ENCODE measurements around the gene CXADR. TPM values are rescaled to one million over a fixed set of nuclear protein-coding genes. Genes with fewer than 3 reads are reported as not detected.

Gene CXADR
- total and polyA plus RNA-seq, 9 of the 15 experiments (the other 6 are each of a cell fraction or from before 2014, with no cell fraction given): 0.01 to 0.41 (median 0.14) TPM

DNA sequence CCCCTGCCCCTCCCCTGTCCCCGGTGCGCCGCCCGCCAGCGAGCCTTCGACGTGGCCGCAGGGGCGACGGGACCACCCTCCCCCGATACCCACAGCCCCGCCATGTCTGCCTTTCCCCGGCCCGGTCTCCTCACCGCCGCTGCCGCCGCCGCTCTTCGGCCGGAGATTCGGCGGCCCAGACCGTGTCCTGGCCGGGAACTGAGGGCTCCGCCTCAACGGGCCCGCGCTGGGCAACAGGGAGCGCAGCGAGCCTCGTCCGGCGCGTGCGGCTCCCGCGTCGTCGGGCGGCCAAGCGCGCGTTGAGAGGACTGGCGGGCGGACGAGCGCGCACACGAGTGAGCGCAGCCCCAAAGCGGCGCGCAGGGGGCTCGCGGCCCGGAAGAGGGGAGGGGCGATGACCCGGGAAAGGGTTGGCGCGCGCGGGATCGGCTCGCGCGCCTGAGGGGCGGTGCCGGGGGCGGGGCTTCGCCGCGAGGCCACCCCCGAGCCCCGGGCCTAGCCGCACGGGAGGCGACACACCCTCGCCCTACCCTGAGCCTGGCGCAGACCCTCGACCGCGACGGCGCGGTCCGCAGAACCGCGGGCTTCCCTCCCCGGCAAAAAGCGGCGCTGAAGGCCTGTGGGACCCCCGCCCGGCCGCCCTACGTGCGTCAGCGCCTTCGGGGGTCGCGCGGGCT is 99.9 kb downstream of the CXADR start, which contains the start of gene BTG3 (continued):
- TF ChIP-seq, protein P1, sequence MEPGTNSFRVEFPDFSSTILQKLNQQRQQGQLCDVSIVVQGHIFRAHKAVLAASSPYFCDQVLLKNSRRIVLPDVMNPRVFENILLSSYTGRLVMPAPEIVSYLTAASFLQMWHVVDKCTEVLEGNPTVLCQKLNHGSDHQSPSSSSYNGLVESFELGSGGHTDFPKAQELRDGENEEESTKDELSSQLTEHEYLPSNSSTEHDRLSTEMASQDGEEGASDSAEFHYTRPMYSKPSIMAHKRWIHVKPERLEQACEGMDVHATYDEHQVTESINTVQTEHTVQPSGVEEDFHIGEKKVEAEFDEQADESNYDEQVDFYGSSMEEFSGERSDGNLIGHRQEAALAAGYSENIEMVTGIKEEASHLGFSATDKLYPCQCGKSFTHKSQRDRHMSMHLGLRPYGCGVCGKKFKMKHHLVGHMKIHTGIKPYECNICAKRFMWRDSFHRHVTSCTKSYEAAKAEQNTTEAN (CRISPR knock-in tag; IDR thresholded peaks at IDR 0.05): peak; percentile 48; the same call in 1 of the 2 replicates
- TF ChIP-seq, protein P2, sequence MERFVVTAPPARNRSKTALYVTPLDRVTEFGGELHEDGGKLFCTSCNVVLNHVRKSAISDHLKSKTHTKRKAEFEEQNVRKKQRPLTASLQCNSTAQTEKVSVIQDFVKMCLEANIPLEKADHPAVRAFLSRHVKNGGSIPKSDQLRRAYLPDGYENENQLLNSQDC (CRISPR knock-in tag; IDR thresholded peaks at IDR 0.05): peak; percentile 37; the same call in 1 of the 2 replicates
- TF ChIP-seq PRPF4 (IDR thresholded peaks at IDR 0.05; ENCODE audit: insufficient read depth, low read depth, low read length, poor library complexity, severe bottlenecking) (peak; percentile 66), CBX1 (IDR thresholded peaks at IDR 0.05; ENCODE audit: low read depth) (peak; percentile 88), GATAD2B (IDR thresholded peaks at IDR 0.05; ENCODE audit: borderline replicate concordance) (peak; percentile 64; the same call in 1 of the 2 replicates), POLR2B (IDR thresholded peaks at IDR 0.05; ENCODE audit: low read depth, partially characterized antibody) (peak; percentile 54), FOXP1 (CRISPR knock-in tag; IDR thresholded peaks at IDR 0.05) (peak; percentile 55; the same call in 1 of the 2 replicates), SAFB (IDR thresholded peaks at IDR 0.05; ENCODE audit: borderline replicate concordance, low read depth, low read length) (peak; percentile 80), LARP7 (IDR thresholded peaks at IDR 0.05) (no peak), CTBP1 (IDR thresholded peaks at IDR 0.05; ENCODE audit: borderline replicate concordance) (peak; percentile 97), ZNF583 (CRISPR knock-in tag; IDR thresholded peaks at IDR 0.05) (0 out of 2 replicates have a peak, but pooled peaks have one; percentile 18), RBBP5 (IDR thresholded peaks at IDR 0.05; ENCODE audit: borderline replicate concordance, insufficient read depth, low read length, poor library complexity, severe bottlenecking) (peak; percentile 72), ZNF143 (CRISPR knock-in tag; IDR thresholded peaks at IDR 0.05) (no peak), SOX6 (IDR thresholded peaks at IDR 0.05) (no peak; the same call in 1 of the 2 replicates), CREB1 (IDR thresholded peaks at IDR 0.05) (peak; percentile 52; the same call in 1 of the 2 replicates), CREB1 (CRISPR knock-in tag; IDR thresholded peaks at IDR 0.05) (no peak; the same call in 1 of the 2 replicates)
- TF ChIP-seq, protein P3, sequence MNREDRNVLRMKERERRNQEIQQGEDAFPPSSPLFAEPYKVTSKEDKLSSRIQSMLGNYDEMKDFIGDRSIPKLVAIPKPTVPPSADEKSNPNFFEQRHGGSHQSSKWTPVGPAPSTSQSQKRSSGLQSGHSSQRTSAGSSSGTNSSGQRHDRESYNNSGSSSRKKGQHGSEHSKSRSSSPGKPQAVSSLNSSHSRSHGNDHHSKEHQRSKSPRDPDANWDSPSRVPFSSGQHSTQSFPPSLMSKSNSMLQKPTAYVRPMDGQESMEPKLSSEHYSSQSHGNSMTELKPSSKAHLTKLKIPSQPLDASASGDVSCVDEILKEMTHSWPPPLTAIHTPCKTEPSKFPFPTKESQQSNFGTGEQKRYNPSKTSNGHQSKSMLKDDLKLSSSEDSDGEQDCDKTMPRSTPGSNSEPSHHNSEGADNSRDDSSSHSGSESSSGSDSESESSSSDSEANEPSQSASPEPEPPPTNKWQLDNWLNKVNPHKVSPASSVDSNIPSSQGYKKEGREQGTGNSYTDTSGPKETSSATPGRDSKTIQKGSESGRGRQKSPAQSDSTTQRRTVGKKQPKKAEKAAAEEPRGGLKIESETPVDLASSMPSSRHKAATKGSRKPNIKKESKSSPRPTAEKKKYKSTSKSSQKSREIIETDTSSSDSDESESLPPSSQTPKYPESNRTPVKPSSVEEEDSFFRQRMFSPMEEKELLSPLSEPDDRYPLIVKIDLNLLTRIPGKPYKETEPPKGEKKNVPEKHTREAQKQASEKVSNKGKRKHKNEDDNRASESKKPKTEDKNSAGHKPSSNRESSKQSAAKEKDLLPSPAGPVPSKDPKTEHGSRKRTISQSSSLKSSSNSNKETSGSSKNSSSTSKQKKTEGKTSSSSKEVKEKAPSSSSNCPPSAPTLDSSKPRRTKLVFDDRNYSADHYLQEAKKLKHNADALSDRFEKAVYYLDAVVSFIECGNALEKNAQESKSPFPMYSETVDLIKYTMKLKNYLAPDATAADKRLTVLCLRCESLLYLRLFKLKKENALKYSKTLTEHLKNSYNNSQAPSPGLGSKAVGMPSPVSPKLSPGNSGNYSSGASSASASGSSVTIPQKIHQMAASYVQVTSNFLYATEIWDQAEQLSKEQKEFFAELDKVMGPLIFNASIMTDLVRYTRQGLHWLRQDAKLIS (CRISPR knock-in tag; IDR thresholded peaks at IDR 0.05): peak; percentile 71
- TF ChIP-seq, protein P4, sequence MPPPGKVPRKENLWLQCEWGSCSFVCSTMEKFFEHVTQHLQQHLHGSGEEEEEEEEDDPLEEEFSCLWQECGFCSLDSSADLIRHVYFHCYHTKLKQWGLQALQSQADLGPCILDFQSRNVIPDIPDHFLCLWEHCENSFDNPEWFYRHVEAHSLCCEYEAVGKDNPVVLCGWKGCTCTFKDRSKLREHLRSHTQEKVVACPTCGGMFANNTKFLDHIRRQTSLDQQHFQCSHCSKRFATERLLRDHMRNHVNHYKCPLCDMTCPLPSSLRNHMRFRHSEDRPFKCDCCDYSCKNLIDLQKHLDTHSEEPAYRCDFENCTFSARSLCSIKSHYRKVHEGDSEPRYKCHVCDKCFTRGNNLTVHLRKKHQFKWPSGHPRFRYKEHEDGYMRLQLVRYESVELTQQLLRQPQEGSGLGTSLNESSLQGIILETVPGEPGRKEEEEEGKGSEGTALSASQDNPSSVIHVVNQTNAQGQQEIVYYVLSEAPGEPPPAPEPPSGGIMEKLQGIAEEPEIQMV (tag; conservative IDR thresholded peaks at IDR 0.05; ENCODE audit: low read depth): no peak
- TF ChIP-seq, protein P5, sequence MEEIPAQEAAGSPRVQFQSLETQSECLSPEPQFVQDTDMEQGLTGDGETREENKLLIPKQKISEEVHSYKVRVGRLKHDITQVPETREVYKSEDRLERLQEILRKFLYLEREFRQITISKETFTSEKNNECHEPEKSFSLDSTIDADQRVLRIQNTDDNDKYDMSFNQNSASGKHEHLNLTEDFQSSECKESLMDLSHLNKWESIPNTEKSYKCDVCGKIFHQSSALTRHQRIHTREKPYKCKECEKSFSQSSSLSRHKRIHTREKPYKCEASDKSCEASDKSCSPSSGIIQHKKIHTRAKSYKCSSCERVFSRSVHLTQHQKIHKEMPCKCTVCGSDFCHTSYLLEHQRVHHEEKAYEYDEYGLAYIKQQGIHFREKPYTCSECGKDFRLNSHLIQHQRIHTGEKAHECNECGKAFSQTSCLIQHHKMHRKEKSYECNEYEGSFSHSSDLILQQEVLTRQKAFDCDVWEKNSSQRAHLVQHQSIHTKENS (CRISPR knock-in tag; IDR thresholded peaks at IDR 0.05): no peak

Measured in K562 (cell line).